NCI-H2196 treated with DMSO at 0.1 percent for 48 hours (cell line): Measurements from ENCODE around the gene SSC5D.
A peak's percentile ranks its signal among the peaks of the same experiment; 100 is the strongest.

Experiments
- DNase-seq: peaks from one replicate; lab custom pipeline; 2025; ENCODE audit not compliant: unreplicated experiment; lab: John Stamatoyannopoulos, UW

SSC5D gene

DNA sequence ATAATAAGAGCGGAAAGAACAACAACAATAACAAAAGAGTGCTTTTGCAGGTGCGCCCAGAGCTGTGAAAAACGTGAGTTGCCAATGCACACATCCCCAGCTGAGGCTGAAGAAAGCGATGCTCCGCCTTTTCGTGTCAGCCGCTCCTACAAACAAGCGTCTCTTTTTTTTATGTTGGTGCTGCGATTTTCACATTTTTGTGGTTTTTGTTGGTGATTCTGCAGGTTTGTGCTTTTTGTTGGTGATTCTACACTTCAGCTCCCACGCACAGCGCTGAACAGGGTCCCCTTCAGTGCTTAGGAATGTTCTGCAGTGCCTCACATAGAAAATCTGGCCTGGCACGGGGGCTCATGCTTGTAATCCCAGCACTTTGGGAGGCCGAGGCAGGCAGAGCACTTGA is 64.4 kb downstream of the SSC5D start:
- no peak for DNase-seq

- DNase-seq, result no peak
These were observed 65.3 kb downstream of the SSC5D start for GRCh38 chr19:55553217-55554182.

DNA sequence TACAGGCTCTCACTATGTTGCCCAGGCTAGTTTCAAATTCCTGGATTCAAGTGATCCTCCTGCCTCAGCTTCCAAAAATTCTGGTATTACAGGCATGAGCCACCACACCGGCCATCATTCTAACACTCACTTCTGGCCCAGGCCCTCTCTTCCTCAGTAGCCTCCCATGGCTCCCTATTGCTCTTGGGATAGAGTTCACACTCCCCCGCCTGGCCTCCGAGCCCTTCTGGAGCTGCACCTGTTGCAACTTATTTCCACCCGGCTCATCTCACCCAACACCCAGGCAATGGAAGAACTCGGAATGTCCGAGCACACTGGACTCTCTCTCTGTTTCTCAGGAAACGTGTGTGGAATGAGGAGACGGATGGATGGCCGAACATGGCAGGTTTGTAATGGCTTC is 66.1 kb downstream of the SSC5D start:
- no peak for DNase-seq

- peak; percentile 61 for DNase-seq
These were observed 66.5 kb downstream of the SSC5D start for GRCh38 chr19:55554741-55555152.

- no peak for DNase-seq
These were observed 71.4 kb downstream of the SSC5D start for GRCh38 chr19:55559684-55560083.

DNA sequence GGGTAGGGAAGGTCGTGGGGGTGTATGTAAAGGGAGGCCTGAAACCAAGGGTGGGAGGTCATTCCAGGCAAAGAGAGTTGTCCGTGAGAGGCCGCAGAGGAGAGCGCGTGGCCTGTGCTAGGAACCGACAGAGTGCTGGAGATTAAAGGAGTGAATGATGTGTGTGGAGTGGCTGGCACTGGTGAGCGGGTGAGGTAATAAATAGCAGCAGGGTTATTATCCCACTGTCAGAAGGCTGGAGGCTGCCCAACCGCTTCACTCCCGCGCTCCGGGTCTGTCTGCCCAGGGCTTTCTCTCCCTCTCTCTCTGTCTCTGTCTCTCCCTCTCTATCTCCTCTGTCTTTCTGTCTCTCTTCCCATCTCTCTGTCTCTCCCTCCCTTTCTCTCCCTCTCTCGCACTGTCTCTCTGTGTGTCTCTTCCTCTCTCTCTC is 75.0 kb downstream of the SSC5D start:
- no peak for DNase-seq

DNA sequence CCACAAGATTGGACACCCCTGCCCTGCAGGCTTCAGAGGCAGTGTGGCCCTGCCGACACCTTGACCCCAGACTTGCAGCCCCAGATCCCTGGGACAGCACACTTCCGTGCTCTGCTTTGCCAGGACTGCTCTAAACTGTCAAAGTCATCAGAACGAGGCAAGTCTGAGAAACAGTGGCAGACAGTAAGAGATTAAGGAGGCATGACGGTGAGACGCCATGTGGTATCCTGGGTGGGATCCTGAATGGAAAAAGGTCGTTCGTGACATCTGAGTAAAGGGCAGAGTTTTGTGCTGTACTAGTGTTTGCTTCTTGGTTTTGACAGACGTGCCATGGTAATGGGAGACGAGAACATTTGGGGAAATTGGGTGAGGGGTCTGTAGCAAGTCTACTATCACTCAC is 78.6 kb downstream of the SSC5D start:
- no peak for DNase-seq

- DNase-seq, result no peak
These were observed 79.6 kb downstream of the SSC5D start for GRCh38 chr19:55567708-55568328.
